Right forelimb (tissue), 1 donor: Measurements from ENCODE around the gene LHPP.

Source experiments
- DNase-seq: peaks from one replicate; pipeline ENCODE4 v3.0.0-alpha.2; 2018

The LHPP gene

GRCh38 chr10:124473070-124473469, 11.4 kb downstream of the LHPP start:
- DNase-seq, result no peak

DNA sequence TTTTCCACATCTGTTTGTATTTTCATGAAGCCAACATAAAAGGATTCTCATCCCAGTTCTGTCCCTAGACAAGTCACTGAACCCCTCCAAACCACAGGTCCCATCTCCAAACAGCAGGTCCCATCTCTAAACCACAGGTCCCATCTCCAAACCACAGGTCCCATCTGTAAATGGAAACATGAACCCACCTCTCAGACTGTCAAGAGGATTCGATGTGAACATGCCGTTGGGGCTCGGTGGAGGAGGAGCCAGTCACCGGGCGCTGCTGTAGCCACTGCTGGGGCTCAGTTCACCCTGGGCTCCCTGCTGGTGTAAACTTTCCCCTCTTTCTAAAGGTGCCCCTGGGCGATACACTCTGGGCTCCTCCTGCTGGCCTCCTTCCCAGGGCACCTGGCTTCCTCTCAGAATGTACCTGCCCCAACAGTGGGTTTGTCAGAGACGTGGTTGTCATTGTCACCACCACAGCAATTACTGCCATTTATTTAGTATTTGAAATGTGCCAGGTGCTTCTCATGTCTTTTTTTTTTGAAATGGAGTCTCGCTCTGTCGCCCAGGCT, 13.0 kb downstream of the LHPP start:
- DNase-seq, result no peak

DNA sequence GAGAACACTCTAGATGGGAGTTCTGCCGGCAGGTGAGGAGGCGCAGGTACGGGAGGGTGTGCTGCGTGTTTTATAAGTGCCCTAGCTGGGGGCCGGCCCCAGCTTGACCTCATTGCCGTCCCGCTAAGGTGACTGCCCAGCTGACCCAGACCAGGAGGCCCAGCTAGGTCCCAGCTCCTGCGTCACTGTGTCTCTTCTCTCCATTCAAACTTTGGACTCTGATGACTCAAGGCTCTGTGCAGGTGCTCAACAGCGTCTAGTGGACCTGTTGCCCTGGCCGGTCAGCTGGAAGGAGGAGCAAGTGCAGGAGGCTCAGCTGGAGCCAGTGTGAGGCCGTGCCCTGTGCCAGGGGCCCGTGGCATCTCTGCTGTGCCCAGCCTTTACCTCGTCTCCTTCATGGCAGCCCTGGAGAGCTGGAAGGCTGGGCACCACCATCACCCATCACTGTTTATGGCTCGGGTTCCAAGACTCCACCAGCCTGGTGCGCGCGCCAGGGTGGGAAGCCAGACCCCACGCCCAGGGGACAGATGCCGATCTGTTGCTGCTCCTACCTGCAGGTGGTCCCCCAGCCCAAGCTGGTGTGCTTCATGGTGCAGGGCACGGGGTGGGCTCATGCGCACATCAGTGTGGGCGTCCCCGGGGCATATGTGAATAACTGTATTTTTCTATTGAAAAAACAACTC, 14.6 kb downstream of the LHPP start:
- DNase-seq, result no peak

GRCh38 chr10:124477614-124478363, 16.2 kb downstream of the LHPP start:
- DNase-seq, result no peak

GRCh38 chr10:124478515-124478914, 16.9 kb downstream of the LHPP start:
- no peak for DNase-seq

DNA sequence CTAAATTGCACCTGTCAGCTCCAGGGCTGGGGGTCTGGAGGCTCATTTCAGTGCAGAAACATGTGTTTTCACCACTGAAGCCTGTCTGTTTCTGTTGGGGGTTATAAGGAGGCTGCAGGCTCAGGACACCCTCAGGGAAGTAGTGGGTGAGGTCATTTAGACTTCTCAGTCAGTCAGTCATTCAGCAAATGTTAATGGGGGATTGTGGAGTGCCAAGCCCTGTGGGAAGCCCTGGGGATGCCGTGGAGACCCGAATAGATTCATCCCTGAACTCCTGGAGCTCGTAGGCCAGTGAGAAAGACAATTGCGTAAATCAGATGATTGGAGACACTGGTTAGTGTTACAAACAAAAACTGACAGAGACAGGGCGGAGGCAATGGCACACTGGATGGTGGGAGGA, 19.2 kb downstream of the LHPP start:
- DNase-seq, result no peak

GRCh38 chr10:124481717-124482116, 20.1 kb downstream of the LHPP start:
- DNase-seq, result no peak

- no peak for DNase-seq
Observed at GRCh38 chr10:124482236-124482800, 20.7 kb downstream of the LHPP start.

GRCh38 chr10:124482876-124483275, 21.3 kb downstream of the LHPP start:
- no peak for DNase-seq

DNA sequence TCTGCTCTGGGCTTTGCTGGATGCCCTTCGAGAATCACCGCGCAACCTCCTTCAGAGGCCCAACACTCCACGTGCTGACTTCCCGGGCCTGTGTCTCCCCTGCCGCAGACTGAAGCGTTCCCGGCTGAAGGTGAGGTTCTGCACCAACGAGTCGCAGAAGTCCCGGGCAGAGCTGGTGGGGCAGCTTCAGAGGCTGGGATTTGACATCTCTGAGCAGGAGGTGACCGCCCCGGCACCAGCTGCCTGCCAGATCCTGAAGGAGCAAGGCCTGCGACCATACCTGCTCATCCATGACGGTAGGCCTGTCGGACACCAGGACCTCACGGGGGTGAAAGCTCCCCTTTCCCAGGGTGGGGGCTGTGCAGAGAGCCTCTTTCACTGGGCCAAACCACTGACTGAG, 22.4 kb downstream of the LHPP start:
- no peak for DNase-seq

DNA sequence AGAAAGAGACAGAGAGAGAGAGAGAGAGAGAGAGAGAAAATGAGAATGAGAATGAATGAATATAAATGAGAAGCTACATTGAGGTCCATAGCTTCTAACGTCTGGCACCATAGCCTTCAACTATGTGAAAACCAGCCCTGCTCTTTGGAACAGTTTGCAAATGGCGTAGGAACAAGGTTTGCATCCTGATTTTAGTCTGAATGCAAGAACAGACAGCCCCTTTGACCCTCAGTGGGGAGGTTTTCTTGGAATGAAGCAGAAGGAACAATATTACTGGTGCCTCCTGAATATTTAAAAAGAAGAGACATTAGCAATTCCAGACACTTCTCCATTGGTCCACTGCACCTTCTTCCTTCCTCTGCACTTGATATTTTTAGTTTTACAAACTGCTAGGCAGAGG, 23.0 kb downstream of the LHPP start:
- DNase-seq, result no peak

DNA sequence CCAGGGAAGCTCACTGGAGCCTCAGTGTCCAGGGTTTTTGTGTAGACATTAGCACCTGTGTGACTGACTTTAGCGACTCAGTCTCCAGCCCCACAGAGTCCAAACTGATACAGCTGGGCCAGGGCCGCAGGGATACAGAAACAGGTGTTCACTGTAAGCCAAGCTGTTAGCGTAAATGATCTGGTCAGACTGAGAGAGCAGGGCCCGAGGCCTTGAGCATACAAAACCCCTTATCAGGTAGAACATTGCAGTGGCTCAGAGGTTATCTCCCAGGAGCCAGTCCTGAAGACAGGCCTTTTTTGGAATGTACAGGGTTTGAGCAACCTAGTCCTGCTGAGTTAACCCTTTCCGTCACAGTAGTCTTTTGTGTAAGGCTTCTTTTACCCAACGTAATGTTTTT, 25.0 kb downstream of the LHPP start:
- no peak for DNase-seq

DNA sequence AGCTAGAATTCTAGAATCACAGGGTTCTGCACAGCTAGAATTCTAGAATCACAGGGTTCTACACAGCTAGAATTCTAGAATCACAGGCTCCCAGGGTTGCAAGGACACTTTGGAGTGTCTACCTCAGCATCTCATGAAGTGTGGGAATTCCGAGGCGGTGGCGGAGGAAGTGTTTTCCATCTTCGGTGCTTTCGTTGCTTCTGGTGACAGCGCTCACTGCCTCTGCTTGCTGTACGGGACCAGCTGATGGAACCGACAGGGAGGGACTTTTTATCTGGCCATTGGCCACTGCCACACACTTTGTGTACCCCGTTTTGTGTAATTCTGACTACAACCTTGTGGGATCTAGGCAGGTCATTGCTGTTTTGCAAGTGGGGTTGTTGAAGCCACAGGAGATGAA, 29.5 kb downstream of the LHPP start:
- no peak for DNase-seq

GRCh38 chr10:124492266-124492665, 30.6 kb downstream of the LHPP start:
- DNase-seq, result no peak

GRCh38 chr10:124493214-124493882, 31.7 kb downstream of the LHPP start:
- DNase-seq, result no peak

- DNase-seq, result no peak
Observed at GRCh38 chr10:124494046-124494807, 32.6 kb downstream of the LHPP start.

DNA sequence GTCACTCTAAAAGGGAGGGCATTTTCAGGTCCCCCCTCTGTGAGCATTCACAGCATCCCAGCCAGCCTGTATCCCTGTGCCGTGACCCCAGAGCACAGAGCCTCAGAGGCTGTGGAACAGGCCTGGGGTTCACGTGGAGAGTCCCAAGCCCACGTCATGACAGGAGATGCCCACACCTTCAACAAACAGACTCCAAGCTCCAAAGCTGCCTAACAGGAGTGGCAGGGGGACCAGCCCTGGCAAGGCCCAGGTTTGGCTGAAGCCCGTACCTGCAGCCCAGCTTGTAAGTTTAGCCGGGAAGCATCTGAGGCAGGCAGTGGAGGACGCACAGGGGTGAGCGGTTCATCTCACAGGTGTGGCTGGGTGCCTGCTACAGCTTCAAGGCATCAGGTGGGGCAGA, 33.5 kb downstream of the LHPP start:
- no peak for DNase-seq

GRCh38 chr10:124495725-124496124, 34.1 kb downstream of the LHPP start:
- no peak for DNase-seq

DNA sequence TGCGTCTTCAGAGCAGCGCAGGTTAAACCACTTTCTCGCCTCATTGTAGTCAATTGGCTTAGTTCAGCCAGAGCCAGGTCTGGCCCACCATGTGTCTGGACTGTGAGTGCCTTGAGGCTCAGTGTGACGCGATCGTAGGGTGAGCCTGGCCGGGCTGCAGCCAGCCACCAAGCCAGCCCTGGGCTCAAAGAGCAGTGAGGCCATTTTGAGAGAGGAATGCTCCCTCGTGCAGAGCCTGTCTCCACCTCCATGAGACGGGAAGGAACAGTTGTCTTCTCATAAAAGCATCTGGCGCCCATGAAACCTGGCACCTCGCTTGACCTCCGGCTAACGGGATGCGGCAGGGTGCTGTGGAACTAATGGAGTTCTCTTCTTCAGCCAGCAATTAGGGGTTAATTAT, 34.5 kb downstream of the LHPP start:
- no peak for DNase-seq

DNA sequence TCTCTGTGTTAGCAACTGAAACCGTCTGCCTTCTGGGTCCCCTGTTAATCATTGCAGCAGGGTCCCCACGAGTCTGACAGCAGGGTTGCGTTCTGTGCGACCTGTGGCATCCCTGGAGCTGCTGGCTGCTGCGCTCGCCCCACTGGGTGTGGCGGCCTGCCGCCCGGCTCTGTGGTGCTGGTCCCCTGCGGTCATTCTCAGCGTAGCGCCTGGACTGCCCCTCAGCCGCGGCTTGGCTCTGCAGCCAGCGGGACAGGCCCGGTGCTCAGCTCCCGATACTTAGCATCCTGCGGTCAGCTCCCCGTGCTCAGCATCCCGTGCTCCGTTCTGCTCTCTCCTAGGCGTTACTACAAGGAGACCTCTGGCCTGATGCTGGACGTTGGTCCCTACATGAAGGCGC, 35.0 kb downstream of the LHPP start:
- DNase-seq, result no peak

- no peak for DNase-seq
Observed at GRCh38 chr10:124497196-124497881, 35.7 kb downstream of the LHPP start.

DNA sequence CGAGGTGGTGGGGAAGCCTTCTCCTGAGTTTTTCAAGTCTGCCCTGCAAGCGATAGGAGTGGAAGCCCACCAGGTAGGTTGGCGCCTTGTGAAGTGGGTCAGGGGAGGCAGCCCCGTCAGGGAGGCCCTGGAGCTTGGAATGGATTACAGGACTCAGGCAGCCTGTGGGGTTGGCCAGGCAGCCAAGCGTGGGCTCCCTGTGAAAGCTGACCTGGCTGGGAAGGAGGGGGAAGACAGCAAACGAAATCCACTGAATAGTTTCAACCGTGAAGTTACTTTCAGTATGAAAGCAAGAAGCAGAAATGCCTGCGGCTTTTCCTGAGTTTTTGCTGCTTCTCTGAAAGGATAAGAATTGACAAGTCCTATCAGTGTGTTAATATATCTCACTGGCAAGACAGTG, 36.4 kb downstream of the LHPP start:
- no peak for DNase-seq
